HL-60 (cell line): ENCODE results near the gene UXS1.

Source experiments
- DNase-seq, 2 experiments: peaks; one replicate each; pipeline ENCODE4 v3.0.0-alpha.2; 2010 to 2020; ENCODE audit warnings: low read depth in 1 of 2, low spot score in 1 of 2
- H3K27ac ChIP-seq: fragments of 250-450 bp; sonication (Bioruptor Pico); replicated peaks from 2 replicates; pipeline ENCODE4 v1.5.1; 2020; ENCODE audit warnings: mild to moderate bottlenecking, moderate library complexity
- H3K27me3 ChIP-seq: fragments of 250-450 bp; sonication (Bioruptor Pico); 2 replicates; pipeline ENCODE4 v1.5.1; 2021; ENCODE audit warnings: mild to moderate bottlenecking, moderate library complexity; ENCODE audit not compliant: insufficient read depth, poor library complexity, severe bottlenecking
- H3K4me3 ChIP-seq: replicated peaks from 2 replicates; pipeline ENCODE4 v1.5.1; 2011; ENCODE audit warnings: mild to moderate bottlenecking, control low read depth, low read length; ENCODE audit not compliant: insufficient read depth
- GABPA ChIP-seq: IDR thresholded peaks from 2 replicates; pipeline ENCODE4 v1.6.1; 2012; ENCODE audit warnings: low read depth
- POLR2AphosphoS5 ChIP-seq: IDR thresholded peaks from 2 replicates; pipeline ENCODE4 v1.6.1; 2012; ENCODE audit warnings: low read depth
- SPI1 ChIP-seq: IDR thresholded peaks from 2 replicates; pipeline ENCODE4 v1.6.1; 2012; ENCODE audit warnings: low read depth, mild to moderate bottlenecking, borderline replicate concordance
- TF ChIP-seq, protein P1 (sequence below): IDR thresholded peaks from one replicate; pipeline ENCODE4 v1.5.1; 2011; ENCODE audit warnings: low read length, control low read depth, inconsistent platforms; ENCODE audit not compliant: insufficient read depth
- TF ChIP-seq, protein P2 (sequence below): IDR thresholded peaks from 2 replicates; pipeline ENCODE4 v1.6.1; 2012; ENCODE audit warnings: low read depth; ENCODE audit not compliant: insufficient replicate concordance

The UXS1 gene

DNA sequence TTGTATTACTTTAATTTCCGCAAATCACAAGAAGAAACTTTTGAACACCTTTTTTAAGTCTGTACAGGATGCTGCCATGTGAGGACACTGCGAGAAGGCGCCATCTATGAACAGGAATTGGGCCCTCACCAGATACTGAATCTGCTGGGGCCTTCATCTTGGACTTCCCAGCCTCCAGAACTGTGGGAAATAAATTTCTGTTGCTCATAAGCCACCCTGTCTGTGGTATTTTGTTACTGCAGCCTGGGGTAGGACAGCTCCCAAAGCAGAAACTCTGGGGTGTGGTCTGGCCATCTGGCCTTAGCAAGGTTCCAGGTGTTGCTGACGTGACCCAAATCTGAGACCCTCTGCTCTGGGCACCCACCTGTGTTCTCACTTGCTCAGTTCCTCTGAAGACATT is 16.5 kb downstream of the UXS1 start:
- no peak overlapping the region for H3K4me3 ChIP-seq
- TF ChIP-seq POLR2AphosphoS5 (no peak), GABPA (no peak), SPI1 (no peak)
- TF ChIP-seq, protein P1, sequence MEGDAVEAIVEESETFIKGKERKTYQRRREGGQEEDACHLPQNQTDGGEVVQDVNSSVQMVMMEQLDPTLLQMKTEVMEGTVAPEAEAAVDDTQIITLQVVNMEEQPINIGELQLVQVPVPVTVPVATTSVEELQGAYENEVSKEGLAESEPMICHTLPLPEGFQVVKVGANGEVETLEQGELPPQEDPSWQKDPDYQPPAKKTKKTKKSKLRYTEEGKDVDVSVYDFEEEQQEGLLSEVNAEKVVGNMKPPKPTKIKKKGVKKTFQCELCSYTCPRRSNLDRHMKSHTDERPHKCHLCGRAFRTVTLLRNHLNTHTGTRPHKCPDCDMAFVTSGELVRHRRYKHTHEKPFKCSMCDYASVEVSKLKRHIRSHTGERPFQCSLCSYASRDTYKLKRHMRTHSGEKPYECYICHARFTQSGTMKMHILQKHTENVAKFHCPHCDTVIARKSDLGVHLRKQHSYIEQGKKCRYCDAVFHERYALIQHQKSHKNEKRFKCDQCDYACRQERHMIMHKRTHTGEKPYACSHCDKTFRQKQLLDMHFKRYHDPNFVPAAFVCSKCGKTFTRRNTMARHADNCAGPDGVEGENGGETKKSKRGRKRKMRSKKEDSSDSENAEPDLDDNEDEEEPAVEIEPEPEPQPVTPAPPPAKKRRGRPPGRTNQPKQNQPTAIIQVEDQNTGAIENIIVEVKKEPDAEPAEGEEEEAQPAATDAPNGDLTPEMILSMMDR, result no peak
- TF ChIP-seq, protein P2, sequence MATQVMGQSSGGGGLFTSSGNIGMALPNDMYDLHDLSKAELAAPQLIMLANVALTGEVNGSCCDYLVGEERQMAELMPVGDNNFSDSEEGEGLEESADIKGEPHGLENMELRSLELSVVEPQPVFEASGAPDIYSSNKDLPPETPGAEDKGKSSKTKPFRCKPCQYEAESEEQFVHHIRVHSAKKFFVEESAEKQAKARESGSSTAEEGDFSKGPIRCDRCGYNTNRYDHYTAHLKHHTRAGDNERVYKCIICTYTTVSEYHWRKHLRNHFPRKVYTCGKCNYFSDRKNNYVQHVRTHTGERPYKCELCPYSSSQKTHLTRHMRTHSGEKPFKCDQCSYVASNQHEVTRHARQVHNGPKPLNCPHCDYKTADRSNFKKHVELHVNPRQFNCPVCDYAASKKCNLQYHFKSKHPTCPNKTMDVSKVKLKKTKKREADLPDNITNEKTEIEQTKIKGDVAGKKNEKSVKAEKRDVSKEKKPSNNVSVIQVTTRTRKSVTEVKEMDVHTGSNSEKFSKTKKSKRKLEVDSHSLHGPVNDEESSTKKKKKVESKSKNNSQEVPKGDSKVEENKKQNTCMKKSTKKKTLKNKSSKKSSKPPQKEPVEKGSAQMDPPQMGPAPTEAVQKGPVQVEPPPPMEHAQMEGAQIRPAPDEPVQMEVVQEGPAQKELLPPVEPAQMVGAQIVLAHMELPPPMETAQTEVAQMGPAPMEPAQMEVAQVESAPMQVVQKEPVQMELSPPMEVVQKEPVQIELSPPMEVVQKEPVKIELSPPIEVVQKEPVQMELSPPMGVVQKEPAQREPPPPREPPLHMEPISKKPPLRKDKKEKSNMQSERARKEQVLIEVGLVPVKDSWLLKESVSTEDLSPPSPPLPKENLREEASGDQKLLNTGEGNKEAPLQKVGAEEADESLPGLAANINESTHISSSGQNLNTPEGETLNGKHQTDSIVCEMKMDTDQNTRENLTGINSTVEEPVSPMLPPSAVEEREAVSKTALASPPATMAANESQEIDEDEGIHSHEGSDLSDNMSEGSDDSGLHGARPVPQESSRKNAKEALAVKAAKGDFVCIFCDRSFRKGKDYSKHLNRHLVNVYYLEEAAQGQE, result no peak
- no peak for DNase-seq
- no peaks in the 10 kb centered on the region for H3K27me3 ChIP-seq
- H3K27ac ChIP-seq, result no peak overlapping the region

DNA sequence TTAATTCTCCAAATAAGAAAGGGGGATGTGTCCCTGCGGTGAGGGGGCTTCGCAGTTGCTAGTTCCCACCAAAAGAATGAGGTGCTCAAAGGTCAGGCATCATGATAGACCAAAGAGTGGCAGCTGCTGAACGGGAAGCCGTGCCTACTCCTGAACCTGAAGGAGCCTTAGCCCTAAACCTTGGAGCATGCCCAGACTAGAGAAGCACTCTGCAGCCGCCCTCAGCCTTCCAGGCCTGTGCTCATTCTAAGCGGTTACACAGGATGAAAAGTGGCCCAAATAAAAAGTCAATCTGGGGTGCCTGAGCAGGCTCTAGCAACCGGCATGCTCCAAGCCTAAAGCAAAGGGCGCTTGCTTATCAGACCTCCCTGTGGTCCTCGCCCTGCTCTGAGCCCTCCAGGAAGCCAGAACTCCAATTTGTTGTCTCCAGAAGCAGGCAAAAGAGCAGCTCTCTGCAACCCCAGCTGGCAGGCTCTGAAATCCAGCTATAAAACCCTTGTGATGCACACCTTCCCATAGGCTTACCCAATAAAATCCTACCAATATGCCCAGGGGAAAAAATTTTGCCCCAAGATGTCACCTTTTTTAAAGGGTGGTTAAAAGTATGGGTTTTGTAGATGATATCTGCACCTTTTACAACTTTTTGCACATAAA is 17.5 kb downstream of the UXS1 start:
- DNase-seq, result no peak
- H3K4me3 ChIP-seq, result no peak overlapping the region
- no peak overlapping the region for H3K27ac ChIP-seq
- TF ChIP-seq GABPA (no peak), POLR2AphosphoS5 (no peak), SPI1 (no peak)
- TF ChIP-seq, protein P1, result no peak
- TF ChIP-seq, protein P2, result no peak
- H3K27me3 ChIP-seq, result no peaks in the 10 kb centered on the region

DNA sequence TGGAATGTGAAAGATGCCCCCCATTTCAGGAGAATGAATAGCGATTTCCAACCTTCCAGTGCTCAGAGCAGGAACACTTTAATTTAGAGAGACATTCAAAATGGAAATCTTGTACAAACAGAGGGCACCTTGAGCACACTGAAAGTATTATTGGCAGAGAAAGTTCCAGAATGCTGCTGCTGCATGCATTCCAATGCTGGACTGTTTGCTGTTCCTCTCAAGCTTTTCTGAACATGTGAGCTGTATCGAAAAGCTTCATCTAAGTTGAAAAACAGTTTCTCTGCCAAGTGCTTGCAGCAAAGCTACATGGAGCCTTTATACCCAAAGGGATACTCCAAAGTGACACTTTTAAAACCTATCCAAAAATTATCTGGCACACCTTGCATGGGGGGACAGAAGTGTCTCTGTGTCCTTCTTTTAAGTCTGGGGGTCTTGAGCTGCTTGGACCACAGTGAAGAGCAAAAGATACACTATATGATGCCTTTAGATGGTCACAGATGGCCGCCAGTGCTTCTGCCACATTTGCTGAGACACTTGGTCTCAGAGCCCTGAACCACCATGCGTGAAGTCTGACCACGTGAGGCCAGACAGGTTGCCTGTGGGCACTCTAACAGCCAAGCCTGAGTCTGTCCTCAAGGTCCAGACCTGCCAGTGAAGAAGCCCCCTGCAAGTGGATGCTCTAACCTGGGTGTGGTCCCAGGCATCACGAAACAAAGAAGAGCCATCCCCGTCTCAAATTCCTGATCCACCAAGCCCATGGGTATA is 18.8 kb downstream of the UXS1 start:
- TF ChIP-seq SPI1 (no peak), GABPA (no peak), POLR2AphosphoS5 (no peak)
- TF ChIP-seq, protein P1, result no peak
- TF ChIP-seq, protein P2, result no peak
- H3K27ac ChIP-seq, result no peak overlapping the region
- H3K4me3 ChIP-seq, result no peak overlapping the region
- no peak for DNase-seq
- no peaks in the 10 kb centered on the region for H3K27me3 ChIP-seq
